ENCODE data around the gene ATXN2.
A peak's percentile ranks its signal among the peaks of the same experiment; 100 is the strongest.

ATXN2 gene

DNA sequence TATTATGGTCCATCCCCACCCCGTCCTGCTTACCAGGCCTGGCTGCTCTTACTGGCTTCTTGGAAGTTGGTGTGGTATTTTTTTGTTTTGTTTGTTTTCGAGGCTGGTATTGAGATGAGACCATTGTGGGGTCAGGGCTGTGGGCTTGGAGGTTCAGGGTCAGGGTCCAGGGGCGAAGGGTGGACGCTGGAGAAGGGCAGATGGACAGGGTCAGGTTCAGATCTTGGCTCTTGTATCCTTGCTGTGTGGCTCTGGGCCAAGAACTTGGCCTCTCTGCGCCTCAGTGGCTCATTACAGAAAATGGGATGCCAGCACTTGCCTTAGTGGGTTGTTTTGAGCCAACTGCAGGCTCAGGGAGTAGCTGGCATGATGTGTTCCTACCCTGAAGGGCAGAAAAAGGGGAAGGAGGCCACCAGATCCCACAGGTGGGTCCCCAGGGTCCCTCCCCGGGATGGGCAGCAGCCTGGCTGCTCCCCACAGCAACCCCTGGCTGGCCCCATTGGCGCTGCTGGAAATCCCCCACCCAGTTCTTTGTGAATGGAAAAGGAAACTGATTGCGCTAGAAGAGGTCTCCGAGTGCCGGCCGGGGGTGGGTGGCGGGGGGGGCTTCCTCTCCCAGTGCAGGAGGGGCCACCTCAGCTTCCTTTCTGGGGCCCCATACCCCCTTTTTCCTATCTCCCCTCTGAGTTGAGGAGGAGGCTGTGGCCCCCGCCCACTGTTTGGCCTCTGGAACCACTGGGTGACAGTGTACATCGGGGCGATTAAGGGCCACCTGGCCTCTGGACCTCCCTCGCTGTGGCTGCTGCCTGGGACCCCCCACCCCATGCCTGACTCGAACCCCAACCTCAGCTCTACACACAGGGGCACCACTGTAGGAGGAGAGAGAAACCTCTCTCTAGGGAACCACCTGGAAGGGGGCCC is 168.4 kb downstream of the ATXN2 start:
- in situ Hi-C loops (cut with MboI; ENCODE audit: low pct_unique_long_range_greater_than_20kb, low sequenced_read_pairs) = no loop called here
- DNase-seq = no peak

DNA sequence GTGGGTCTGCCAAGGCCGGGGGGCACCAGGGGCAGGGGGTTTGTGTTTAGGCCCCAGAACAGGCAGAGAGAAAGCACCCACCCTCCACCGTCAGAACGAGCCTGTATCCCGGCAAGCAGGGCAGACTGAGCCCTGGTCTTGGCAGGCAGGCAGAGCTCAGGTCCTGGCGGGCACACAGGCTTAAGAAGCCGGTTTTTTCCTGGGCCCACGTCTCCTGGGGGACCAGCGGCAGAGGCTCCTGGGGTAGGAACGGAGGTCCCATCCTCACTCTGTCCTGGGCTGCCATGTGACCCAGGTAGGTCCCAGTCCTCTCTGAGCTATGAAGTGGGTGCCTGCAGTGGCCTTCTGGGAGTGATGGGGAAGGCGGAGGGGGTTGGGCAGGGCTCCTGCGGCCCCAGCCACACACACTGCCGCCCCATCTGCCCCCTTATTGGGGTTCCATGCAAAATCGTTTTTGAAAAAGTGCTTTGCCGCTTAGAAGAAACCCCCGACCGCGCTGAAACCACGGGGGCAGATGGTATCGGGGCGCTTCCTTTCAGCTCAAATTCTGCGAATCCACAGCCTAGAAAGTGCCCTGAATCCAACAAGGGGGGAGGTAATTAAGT is 169.2 kb downstream of the ATXN2 start:
- DNase-seq = no peak
- in situ Hi-C loops (cut with MboI; ENCODE audit: low pct_unique_long_range_greater_than_20kb, low sequenced_read_pairs) = no loop called here

DNA sequence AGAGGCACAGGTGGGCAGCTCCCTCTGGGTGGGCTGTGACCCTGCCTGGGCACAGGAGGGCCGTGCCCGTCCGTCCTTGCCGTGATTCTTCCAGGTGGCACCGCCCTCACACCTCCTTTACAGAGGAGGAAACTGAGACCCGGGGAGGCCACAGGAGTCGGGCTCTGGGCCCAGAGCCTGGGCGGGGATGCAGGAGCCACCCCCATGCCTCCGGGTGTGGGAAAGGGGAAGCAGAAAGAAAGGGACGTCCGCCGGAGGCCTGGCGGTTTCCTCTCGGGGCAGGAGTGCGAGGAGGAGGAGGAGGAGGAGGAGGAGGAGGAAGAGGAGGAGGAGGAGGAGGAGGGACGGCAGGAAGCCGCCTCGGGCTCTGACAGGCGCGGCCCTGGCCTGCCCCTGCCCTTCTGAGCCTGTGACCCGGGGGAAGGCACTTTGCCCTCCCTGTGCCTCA is 170.4 kb downstream of the ATXN2 start:
- peak; percentile 90 for DNase-seq
- in situ Hi-C loops (cut with MboI; ENCODE audit: low pct_unique_long_range_greater_than_20kb, low sequenced_read_pairs) = no loop called here

DNA sequence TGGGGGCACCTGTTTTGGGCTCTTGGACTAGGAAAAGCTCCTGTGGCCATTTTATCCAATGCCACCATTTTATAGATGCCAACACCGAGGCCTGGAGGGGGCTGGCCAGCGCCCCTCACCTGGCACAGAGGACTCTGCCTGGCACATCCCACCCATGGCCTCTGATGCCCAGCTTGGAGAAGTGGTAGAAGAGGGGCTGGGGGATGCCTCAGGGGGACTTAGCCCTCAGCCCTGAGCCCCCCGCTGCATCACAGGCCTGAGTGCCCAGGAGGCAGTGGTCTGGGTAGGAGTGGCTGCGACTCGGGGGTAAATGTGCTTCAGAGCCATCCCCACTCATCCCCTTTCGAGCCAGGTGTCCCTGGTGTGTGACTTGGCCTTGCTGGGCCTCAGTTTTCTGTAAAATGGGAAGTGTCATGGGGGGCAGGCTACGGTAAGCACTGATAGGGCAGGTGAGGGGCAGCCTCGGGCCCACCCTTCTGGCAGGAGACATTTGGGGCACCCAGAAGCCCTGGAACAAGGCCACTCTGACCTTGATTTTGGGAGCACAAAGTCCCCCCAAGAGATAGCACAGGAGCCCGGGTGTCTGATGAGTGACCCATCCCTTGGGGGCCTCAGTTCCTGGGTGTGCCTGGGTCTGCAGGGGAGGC is 170.9 kb downstream of the ATXN2 start:
- in situ Hi-C loops (cut with MboI; ENCODE audit: low pct_unique_long_range_greater_than_20kb, low sequenced_read_pairs) = no loop called here

DNA sequence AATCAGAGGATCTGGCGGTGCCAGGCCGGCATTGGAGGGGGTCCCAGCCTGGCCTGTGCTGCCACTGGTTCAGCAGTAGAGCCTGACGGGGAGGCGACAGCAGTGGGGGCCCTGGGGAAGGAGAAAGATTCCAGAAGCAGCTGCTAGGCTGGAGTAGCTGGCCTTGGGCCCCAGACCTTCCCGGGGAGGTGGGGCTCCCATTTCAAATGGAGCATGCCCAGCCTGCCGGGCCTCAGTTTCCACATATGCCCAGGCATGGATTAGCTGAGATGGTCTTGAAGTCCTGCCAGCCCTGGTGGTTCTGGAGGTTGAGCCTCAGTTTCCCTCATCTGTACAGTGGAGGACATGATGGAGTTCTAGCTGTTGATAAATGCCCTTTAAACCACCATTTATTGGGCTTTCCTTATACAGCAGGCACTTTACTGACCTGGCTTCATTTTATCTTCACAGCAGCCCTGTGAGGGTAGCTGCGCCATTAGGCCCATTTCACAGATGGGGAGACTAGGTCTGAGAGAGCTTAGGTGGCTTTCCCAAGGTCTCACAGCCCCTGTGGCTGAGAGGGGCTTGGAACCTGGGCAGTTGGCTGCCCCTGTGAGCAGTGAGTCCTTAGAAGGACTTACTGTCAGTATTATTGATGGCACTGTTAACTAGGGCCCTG is 171.6 kb downstream of the ATXN2 start:
- no peak for DNase-seq
- in situ Hi-C loops (cut with MboI; ENCODE audit: low pct_unique_long_range_greater_than_20kb, low sequenced_read_pairs) = no loop called here

More for the DNA sequence above, 170.9 kb downstream of the ATXN2 start:
- no peak for DNase-seq

DNA sequence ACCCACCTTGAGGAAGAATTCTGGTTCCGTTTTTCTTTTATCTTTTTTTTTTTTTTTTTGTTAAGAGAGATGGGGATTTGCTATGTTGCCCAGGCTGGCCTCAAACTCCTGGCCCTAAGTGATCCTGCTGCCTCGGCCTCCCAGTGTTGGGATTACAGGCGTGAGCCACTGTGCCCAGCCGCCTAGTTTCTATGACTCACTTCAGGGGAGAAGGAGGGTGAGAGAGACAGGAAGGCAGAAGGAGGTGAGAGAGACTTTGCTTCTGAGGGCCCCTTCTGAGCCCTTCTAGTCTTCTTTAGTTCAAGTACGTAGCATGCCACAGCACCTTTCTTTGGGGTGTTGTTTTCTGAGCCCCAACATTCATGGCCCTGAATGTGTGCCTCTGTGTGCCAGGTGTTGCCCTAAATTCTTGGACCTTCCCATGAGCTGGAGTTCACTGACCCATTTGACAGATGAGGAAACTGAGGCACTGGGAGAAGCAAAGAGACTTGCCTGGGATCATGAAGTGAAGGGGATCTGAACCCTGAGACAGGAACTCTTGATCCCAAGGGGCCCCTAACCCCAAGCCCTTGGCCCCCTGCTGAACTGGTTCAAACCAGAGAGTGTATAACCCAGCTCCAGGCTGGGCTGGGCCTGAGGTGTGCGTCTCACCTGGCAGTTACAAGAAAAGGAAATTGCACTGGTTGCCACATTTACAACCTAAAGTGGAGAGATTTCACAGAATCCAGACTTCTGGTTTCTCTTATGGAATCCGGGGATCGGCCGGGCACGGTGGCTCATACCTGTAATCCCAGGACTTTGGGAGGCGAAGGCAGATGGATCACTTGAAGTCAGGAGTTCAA is 172.6 kb downstream of the ATXN2 start:
- no peak for DNase-seq
- in situ Hi-C loops (cut with MboI; ENCODE audit: low pct_unique_long_range_greater_than_20kb, low sequenced_read_pairs) = no loop called here

DNA sequence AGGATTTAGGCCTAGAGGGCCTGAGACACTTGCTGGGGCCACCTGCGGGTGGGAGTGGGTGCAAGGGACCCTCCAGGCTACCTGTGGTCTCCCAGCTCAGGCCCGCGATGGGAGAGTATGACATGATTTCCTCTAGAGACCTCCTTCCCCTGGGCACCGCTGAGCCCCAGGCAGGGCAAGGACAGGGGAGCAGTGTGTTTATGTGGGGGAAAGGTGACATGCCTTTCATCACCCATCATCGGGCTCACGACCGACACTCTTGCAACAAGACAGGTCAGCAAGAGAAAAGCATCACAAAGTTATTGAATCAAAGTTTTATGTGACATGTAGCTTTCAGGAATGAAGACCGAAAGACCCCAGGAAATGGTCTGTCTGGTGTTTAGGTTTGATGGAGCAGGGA is 173.5 kb downstream of the ATXN2 start:
- in situ Hi-C loops (cut with MboI; ENCODE audit: low pct_unique_long_range_greater_than_20kb, low sequenced_read_pairs) = no loop called here
- DNase-seq = no peak

DNA sequence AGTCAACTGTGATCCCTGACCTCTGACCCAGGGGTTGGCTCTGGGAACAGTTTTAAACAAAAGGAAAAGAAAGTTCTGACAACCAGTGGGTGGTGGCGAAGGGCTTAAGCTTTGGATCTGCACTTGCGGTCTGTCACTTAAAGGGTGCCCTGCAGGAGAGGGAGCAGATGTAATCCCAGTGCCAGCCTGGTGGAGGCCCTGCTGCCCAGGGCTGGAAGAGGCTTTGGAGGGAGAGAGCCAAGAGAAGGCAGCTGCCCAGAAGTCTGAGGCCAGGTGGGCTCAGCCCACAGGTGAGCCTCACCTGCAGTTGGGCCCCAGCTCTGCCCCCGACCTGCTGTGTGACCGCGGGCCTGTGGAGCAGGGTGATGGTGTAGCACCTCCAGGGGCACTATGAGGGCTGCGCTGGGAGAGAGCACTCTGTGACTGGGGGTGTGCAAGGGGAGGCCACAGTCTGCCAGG is 174.3 kb downstream of the ATXN2 start:
- DNase-seq = no peak
- in situ Hi-C loops (cut with MboI; ENCODE audit: low pct_unique_long_range_greater_than_20kb, low sequenced_read_pairs) = no loop called here

DNA sequence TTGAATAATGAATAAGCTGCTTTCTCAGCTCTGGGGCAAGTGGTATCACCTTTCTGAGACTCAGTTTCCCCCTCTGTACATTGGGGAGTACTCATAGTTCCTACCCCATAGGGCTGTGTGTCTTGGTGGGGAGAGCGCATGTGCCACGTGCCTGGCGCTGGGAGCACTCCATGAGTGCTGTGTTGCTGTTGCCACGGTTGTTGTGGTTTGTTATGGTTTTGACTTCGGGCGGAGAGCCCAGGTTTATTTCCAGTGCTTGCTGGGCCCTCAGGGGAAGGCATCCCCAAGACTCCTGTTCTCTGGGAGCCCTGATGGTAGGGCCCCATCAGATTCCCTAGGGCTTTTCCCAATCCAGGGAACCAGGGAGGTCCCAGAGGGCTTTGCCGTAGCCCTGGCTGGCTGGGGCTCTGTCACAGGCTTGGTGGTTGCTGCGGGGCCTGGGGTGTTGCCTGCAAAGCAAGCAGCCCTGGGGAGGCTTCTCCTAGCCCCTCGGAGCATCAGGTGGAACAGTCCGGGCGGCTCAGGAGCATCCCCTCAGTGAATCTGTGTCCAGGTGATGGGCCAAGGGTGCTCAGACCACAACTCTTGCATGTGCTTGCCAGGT is 174.8 kb downstream of the ATXN2 start:
- DNase-seq = no peak
- in situ Hi-C loops (cut with MboI; ENCODE audit: low pct_unique_long_range_greater_than_20kb, low sequenced_read_pairs) = no loop called here

DNA sequence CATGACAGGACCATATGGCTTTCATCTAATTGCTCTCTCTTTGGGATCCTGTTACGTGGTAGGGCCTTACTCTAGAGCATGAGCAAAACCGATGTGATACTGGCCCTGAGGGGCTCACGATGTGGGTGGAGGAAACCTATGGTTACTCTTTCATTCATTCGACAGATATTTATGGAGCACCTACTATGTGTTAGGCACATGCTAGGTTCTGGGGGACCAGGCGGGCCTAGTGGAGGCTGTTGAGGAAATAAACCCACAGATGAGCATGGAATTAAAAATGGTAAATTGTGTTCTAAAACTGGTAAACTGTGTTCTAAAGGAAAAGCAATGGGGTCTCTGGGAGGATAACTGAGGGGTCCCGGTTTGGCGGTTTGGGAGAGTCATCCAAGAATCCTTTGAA is 178.6 kb downstream of the ATXN2 start:
- DNase-seq = no peak
- in situ Hi-C loops (cut with MboI; ENCODE audit: low pct_unique_long_range_greater_than_20kb, low sequenced_read_pairs) = no loop called here

DNA sequence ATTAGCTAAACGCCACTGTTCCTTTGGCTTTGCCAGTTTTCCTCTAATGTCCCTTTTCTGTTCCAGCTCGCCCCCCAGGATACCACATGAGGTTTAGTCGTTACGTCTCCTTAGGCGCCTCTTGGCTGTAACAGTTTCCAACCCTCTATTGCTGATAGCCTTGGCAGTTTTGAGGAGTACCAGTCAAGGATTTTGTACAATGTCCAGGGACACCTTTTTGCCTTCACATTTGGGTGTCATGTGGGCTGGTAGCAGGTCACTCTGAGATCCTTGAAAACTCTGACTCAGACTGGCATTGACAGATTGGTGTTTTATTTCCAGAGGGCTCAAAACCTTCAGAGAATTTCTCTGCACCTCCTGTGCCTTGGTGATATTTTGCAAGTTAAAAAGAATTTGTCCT is 179.3 kb downstream of the ATXN2 start:
- in situ Hi-C loops (cut with MboI; ENCODE audit: low pct_unique_long_range_greater_than_20kb, low sequenced_read_pairs) = no loop called here
- no peak for DNase-seq

DNA sequence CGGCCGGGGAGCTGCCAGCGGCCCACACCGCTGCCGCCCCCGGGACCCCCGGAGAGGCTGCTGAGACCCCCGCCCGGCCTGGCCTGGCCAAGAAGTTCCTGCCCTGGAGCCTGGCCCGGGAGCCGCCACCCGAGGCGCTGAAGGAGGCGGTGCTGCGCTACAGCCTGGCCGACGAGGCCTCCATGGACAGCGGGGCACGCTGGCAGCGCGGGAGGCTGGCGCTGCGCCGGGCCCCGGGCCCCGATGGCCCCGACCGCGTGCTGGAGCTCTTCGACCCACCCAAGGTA is 180.6 kb downstream of the ATXN2 start:
- DNase-seq = no peak
- in situ Hi-C loops (cut with MboI; ENCODE audit: low pct_unique_long_range_greater_than_20kb, low sequenced_read_pairs) = no loop called here

DNA sequence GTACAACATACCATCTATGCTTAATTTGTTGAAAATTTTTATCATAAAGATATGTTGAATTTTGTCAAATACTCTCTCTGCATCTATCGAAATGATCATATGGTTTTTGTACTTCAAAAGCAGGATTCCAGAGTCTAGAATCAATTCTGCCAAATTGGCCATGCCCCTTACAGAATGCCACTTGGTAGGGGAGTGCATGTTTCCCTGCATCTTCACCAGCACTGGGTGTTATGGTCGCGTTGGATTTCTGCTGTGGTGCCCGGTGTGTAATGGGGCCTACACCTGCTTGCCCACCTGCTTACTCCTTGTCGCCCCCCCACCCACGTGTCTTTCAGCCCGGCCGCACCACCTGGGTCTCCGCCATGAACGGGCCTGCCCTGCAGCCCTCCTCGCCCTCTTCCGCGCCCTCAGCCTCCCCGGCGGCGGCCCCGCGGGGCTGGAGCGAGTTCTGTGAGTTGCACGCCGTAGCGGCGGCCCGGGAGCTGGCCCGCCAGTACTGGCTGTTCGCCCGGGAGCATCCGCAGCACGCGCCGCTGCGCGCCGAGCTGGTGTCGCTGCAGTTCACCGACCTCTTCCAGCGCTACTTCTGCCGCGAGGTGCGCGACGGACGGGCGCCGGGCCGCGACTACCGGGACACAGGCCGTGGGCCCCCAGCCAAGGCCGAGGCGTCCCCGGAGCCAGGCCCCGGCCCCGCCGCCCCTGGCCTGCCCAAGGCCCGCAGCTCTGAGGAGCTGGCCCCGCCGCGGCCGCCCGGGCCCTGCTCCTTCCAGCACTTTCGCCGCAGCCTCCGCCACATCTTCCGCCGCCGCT is 181.1 kb downstream of the ATXN2 start:
- in situ Hi-C loops (cut with MboI; ENCODE audit: low pct_unique_long_range_greater_than_20kb, low sequenced_read_pairs) = no loop called here
- DNase-seq = no peak

DNA sequence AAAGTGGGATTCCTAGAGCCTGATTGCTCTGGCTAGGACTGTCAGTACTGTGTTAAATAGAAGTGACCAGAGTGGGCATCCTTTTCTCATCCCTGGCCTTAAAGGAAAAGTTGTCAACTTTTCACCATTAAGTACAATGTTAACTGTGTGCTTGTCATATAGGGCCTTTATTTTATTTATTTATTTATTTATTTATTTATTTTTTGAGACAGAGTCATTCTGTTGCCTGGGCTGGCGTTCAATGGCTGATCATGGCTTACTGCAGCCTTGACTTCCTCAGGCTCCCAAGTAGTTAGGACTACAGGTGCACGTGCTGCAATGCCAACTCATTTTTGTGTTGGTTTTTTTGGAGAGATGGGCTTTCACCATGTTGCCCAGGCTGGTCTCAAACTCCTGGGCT is 181.8 kb downstream of the ATXN2 start:
- DNase-seq = no peak
- in situ Hi-C loops (cut with MboI; ENCODE audit: low pct_unique_long_range_greater_than_20kb, low sequenced_read_pairs) = no loop called here

DNA sequence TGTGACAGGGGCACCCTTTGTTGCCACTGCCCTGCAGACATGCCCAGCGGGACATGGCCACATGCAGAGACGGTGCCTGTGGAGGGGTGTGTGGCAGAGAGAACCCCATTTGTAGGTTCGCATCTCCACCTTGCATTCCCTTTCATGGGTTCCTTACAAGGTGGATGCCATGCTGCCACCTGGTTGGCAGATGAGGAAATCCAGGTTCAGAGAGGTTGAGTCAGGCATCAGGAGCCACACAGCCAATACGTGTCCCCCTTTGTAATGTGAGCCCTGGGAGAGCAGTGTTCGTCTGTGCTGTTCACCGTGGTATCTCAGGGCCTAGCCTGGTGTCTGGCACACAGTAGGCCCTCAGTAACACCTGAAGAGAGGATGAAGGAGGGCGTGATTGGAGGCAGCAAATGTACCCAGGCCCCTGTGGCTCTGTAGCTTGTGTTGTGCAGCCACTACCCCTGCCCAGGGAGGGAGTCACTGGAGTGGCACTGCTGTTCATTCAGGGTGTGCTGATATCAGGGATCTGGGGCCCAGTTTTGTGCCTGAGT is 184.3 kb downstream of the ATXN2 start:
- in situ Hi-C loops (cut with MboI; ENCODE audit: low pct_unique_long_range_greater_than_20kb, low sequenced_read_pairs) = no loop called here
- DNase-seq = no peak

DNA sequence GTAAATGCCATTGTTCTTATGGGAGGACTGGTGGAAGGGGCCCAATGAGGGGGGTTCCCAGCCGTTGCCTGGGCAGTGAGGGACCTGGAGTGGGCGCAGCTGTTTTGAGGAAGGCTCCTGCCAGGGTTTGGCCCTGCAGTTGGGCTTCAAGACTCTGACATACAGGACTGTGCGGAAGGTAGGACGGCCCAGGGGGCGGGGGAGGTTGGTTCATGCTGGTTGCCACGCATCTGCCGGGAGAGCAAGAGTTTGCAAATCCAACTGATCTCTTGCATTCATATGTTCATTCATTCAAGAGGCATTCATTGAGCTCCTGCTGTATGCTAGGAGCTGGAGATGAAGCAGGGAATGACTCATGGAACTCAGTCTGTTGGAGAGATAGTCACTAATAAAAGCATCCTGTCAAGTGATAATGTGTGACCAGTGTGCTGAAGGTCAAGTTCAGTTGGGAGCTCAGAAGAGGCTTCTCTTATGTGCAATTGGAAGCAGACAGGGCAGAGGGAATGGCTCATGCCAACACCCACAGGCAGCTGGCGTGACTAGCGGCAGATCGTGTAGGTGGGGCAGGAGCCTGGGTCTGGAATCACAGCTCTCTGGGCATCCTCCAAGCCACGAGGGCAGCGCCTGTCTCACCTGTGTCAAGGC is 185.6 kb downstream of the ATXN2 start:
- in situ Hi-C loops (cut with MboI; ENCODE audit: low pct_unique_long_range_greater_than_20kb, low sequenced_read_pairs) = no loop called here
- DNase-seq = no peak

DNA sequence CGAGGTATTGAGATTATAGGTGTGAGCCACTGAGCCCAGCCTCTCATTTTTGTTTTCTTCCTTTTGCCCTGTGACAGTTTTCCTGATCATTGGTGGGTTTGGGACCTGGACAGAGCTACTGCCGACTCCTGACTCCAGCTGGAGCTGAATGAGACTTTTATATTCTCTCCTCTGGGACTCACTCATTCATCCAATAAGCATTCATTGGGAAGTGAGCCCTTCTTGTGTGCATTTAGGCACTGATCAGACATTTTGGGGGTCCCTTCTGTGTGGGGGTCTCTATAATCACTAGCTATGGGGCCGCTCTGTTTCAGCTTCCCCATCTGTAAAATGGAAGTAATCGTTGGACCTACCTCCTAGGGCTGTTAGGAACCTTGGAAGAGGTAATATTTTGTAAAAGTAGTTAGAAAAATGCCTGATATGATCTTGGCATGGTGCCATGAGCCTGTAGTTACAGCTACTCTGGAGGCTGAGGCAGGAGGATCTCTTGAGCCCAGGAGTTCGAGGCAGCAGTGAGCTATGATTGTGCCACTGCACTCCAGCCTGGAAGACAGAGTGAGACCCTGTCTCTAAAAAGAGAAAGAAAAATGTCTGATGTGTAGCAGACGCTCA is 186.2 kb downstream of the ATXN2 start:
- in situ Hi-C loops (cut with MboI; ENCODE audit: low pct_unique_long_range_greater_than_20kb, low sequenced_read_pairs) = no loop called here
- DNase-seq = no peak
